AG10803 (cell line): ENCODE results near the gene INAFM2.

Experiments used
- DNase-seq: peaks from one replicate; pipeline ENCODE4 v3.0.0; 2010; ENCODE audit warnings: low read depth
- H3K4me3 ChIP-seq: 2 replicates; pipeline ENCODE4 v1.5.1; 2011; ENCODE audit warnings: mild to moderate bottlenecking, low read length, control low read depth
- CTCF ChIP-seq: conservative IDR thresholded peaks from 2 replicates; pipeline ENCODE4 v1.5.1; 2011; ENCODE audit warnings: mild to moderate bottlenecking, low read length, control low read depth, inconsistent platforms

The INAFM2 gene

GRCh38 chr15:40310993-40311392, 12.5 kb upstream of the INAFM2 start:
- no peak overlapping the region for H3K4me3 ChIP-seq
- TF ChIP-seq CTCF: no peak
- DNase-seq: no peak

- H3K4me3 ChIP-seq: no peak overlapping the region
- TF ChIP-seq CTCF: no peak
- DNase-seq: no peak
Observed at GRCh38 chr15:40312370-40313158, 10.9 kb upstream of the INAFM2 start.

GRCh38 chr15:40313531-40314398, 9.7 kb upstream of the INAFM2 start:
- no peak overlapping the region for H3K4me3 ChIP-seq
- TF ChIP-seq CTCF: no peak
- DNase-seq: peak; percentile 32

- peak; percentile 83 for DNase-seq
- 0 out of 2 replicates have a peak, but pooled peaks have one; percentile 5 for TF ChIP-seq CTCF
- H3K4me3 ChIP-seq: no peak overlapping the region
Observed at GRCh38 chr15:40314723-40315276, 8.7 kb upstream of the INAFM2 start.

- no peak for DNase-seq
- H3K4me3 ChIP-seq: no peak overlapping the region
- TF ChIP-seq CTCF: no peak
Observed at GRCh38 chr15:40316931-40317330, 6.6 kb upstream of the INAFM2 start.

GRCh38 chr15:40317580-40317979, 5.9 kb upstream of the INAFM2 start:
- TF ChIP-seq CTCF: no peak
- no peak overlapping the region for H3K4me3 ChIP-seq
- no peak for DNase-seq
